Measurements from ENCODE around the gene LRP1.

LRP1 gene

DNA sequence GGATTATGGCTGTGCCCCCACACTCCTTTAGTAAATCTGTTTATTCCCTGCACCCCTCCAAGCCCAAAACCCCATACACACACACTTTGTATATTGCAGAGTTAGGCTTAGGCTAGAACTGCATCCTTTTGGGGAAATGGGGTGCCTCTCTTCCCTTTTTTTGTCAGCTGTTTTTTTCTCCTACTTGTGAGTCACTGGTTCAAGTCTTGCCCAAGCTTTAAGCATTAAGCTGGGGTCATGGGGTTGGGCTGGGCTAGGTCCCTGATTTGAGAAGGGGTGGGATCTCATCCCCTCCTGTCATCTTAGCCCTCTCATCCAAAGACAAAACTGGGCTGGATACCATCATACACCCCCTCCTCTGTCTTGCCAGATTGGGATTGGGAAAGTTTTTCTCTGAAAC, 1.6 kb downstream of the LRP1 start:
- TF ChIP-seq, protein P1, sequence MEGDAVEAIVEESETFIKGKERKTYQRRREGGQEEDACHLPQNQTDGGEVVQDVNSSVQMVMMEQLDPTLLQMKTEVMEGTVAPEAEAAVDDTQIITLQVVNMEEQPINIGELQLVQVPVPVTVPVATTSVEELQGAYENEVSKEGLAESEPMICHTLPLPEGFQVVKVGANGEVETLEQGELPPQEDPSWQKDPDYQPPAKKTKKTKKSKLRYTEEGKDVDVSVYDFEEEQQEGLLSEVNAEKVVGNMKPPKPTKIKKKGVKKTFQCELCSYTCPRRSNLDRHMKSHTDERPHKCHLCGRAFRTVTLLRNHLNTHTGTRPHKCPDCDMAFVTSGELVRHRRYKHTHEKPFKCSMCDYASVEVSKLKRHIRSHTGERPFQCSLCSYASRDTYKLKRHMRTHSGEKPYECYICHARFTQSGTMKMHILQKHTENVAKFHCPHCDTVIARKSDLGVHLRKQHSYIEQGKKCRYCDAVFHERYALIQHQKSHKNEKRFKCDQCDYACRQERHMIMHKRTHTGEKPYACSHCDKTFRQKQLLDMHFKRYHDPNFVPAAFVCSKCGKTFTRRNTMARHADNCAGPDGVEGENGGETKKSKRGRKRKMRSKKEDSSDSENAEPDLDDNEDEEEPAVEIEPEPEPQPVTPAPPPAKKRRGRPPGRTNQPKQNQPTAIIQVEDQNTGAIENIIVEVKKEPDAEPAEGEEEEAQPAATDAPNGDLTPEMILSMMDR (IDR thresholded peaks at IDR 0.05; ENCODE audit: low read depth, low read length, missing control alignments): no peak
- no peak overlapping the region for H3K4me3 ChIP-seq (ENCODE audit: low read depth, low read length)
- no peak for DNase-seq (ENCODE audit: low read depth)

DNA sequence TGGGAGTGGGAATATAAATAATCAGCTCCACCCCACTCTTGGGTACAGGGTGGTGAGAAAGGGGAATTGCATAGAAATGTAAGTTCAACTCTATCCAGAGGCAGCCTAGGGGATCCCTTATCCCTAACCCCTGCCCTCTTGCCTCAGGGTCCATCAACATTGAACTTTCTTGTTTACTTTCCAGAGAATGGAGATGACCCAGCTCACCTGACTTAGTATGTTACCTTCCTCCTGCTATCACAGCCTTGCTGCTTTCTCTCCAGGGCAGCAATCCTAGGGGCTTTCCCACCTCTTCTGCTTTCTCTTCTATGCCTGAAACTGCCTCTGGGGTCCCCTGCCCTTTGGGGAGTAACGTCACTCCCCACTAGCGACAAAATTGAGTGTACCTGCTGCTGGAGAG, 2.7 kb downstream of the LRP1 start:
- DNase-seq (ENCODE audit: low read depth): no peak
- TF ChIP-seq, protein P1 (IDR thresholded peaks at IDR 0.05; ENCODE audit: low read depth, low read length, missing control alignments): no peak

DNA sequence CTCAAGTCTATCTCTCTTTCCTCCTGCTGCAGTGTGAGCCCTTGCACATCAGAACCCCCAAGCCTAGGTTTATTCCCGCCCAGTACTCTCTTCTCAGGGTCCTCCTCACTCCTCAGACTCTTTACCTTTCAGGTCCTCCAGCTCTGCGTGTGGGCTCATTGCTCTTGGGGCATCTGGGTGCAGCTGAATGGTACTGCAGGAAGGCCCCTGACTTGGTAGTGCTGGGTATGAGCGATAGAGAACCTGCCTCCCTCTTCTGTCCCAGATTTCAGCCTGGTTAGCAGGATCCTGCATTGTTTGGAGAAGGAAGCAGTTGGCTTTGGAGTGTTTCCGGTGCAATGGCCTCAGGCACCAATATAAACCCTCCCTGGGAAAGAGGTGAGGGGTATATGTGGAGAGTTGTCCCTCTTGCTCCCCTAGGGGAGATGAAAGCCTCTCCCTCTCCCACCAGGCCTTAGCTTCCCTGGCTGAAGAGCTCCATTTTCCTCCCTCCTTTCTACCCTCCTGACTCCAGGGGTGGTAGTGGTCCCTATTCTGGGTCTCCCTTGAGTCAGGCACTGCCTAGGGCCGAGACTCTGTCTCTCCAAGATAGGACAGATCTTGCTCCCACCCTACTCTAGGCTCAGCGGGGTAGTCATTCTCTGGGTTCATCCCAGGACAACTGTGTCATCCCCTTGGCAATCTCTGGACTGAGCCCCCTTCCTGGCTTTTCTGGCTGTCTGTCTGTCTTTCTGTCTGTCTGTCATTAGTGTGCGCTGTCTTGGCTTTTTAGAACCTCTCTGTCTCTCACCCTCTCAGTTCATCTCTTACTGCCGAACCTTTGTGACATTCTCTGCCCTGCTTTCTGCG, 3.8 kb downstream of the LRP1 start:
- DNase-seq (ENCODE audit: low read depth): no peak
- TF ChIP-seq, protein P1 (IDR thresholded peaks at IDR 0.05; ENCODE audit: low read depth, low read length, missing control alignments): no peak
- H3K4me3 ChIP-seq (ENCODE audit: low read depth, low read length): no peak overlapping the region

More for the DNA sequence above, 2.7 kb downstream of the LRP1 start:
- no peak overlapping the region for H3K4me3 ChIP-seq (ENCODE audit: low read depth, low read length)

DNA sequence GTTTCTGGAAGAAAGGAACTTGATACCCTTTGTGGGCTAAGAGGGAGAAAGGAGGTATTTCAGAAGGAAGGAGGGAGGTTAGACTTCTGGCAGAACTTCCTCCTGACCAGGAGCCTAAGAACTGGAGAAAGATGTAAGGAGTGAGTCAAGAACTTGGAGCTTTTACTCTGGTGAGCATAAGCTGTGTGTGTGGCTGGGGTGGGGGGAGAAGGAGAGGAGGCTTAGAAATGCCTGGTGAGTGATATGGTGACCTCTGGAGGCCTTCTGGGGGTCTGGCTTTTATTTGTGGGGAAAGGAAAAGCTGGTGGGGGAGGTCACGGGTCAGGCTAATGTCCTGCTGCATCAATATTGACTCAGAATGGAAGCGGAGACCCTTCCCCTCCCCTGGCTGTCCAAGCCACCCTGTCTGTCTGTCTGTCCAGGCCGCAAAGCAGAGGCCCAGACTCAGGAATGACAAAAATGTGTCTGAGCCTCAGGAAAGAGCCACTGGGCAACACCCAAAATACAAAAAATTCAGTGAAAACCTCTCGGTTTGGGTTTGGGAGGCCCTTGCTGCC, 4.8 kb downstream of the LRP1 start:
- TF ChIP-seq, protein P1 (IDR thresholded peaks at IDR 0.05; ENCODE audit: low read depth, low read length, missing control alignments): no peak
- DNase-seq (ENCODE audit: low read depth): no peak

DNA sequence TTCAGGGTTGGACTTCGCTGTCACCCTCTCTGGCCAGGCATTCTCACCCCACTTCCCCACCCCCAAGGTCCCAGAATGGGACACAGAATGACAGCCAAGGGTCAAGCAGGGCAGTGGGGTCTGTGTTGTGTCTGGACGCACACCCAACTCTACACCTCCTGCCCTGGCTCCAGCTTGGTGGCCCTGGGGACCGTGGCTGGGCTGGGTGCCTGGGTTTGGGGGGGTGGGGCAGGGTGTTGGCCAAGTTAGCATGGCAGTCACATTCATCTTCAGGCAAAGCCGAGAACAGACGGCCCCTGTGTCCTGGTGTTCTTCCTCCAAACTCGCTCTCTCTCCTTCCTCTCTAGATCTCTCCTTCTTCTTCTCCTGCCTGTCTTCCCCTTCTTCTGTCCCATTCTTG, 5.6 kb downstream of the LRP1 start:
- DNase-seq (ENCODE audit: low read depth): no peak
- H3K4me3 ChIP-seq (ENCODE audit: low read depth, low read length): no peak overlapping the region
- TF ChIP-seq, protein P1 (IDR thresholded peaks at IDR 0.05; ENCODE audit: low read depth, low read length, missing control alignments): no peak

More for the DNA sequence above, 4.8 kb downstream of the LRP1 start:
- no peak overlapping the region for H3K4me3 ChIP-seq (ENCODE audit: low read depth, low read length)

DNA sequence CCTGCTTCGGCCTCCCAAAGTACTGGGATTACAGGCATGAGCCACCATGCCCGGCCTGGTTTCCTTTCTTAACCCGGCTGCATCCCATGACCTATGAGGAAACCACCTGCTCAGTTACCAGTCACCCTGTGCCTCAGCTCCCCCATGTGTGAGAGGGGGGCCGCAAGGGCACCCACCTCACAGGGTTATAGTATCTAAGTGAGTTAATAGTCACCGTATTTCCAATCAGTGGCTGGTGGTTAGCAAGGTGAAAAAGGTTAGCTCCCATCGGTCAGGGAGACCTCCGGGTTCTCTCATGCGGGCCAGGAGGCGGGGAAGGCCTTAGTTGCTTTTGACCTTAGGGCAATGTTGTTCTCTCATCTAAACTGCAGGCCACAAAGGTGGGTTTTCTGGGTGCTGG, 6.7 kb downstream of the LRP1 start:
- no peak overlapping the region for H3K4me3 ChIP-seq (ENCODE audit: low read depth, low read length)
- no peak for DNase-seq (ENCODE audit: low read depth)
- TF ChIP-seq, protein P1 (IDR thresholded peaks at IDR 0.05; ENCODE audit: low read depth, low read length, missing control alignments): no peak
